ENCODE measurements around the gene CACNA1H.

CACNA1H gene

DNA sequence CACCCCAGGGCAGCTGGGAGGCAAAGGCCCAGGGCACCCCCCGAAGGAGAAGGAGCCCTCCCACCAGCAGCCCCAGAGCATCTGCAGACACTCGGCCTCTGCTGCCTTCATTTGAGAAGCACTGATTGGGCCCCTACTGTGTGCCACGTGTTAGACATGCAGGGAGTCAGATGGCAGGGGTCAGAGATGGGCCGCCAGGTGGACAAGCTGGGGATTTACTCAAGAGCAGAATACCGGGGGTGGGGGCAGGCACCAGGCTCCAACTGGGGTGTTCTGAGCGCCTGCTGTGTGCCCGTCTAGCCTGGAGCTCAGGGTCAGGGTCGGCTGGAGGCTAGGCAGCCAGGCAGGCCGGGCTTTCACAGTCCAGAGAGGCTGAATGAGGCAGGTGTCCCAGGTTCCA is 53.4 kb downstream of the CACNA1H start:
- in situ Hi-C loops (cut with MboI; ENCODE audit: low sequenced_read_pairs), result no loop called here

DNA sequence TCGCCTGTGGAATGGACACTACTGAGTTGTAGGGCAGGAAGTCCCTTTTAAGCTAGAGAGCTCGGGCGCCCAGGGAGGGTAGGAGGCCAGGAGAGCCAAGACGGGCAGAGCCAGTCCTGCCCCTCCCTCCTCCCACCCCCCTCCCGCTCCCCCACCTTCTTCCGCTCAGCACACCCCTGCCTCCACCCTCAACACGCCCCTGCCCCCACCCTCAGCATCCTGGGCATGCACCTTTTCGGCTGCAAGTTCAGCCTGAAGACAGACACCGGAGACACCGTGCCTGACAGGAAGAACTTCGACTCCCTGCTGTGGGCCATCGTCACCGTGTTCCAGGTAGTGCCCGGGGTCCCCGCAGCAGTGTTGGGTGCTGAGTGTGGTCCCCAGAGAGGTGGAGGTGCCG is 53.9 kb downstream of the CACNA1H start:
- in situ Hi-C loops (cut with MboI; ENCODE audit: low sequenced_read_pairs), result no loop called here

DNA sequence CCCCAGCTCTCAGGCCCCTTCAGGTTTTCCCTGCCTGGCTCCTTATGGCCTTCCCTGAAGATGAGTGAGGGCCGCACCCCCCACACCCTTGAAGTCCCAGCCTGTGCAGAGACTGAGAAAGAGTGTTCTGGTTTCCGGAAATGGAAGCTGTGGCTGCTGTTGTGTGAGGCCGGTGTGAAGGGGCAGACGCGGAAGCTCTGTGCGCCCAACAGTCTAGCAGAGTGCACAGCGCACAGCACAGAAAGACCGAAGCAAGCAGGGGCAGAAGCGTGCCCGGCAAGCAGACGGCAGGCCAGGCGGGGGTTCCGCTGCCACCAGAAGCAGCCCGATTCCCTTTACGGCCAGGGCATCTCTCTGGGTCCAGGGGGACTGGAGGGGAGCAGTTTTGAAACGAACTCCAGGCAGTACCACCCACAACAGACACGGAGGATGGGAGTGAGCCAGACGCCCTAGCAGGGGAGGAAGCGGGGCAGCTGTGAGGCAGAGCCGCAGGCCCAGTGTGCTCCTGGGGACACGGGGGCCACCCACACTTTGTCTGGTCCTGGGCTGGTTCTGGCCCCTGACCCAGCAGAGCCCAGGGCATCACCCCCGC is 55.4 kb downstream of the CACNA1H start:
- in situ Hi-C loops (cut with MboI; ENCODE audit: low sequenced_read_pairs), result no loop called here

DNA sequence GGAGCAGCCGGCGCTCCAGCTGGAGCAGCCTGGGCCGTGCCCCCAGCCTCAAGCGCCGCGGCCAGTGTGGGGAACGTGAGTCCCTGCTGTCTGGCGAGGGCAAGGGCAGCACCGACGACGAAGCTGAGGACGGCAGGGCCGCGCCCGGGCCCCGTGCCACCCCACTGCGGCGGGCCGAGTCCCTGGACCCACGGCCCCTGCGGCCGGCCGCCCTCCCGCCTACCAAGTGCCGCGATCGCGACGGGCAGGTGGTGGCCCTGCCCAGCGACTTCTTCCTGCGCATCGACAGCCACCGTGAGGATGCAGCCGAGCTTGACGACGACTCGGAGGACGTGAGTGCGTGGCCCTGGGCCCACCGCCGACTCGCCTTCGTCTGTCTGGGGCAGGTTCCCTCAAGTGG is 56.2 kb downstream of the CACNA1H start:
- in situ Hi-C loops (cut with MboI; ENCODE audit: low sequenced_read_pairs), result no loop called here

DNA sequence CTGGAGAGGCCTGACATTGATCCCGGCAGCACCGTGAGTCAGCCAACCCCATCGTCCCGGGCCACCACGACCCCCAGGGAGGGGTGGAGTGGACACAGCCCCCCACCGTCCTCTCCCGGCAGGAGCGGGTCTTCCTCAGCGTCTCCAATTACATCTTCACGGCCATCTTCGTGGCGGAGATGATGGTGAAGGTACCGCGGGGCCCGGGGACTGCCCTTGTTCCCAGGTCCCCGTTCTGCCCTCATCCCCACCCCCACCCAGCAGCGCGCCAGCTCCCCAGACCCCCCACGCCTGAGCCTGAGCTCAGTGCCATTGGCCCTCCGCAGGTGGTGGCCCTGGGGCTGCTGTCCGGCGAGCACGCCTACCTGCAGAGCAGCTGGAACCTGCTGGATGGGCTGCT is 57.6 kb downstream of the CACNA1H start:
- in situ Hi-C loops (cut with MboI; ENCODE audit: low sequenced_read_pairs), result no loop called here

DNA sequence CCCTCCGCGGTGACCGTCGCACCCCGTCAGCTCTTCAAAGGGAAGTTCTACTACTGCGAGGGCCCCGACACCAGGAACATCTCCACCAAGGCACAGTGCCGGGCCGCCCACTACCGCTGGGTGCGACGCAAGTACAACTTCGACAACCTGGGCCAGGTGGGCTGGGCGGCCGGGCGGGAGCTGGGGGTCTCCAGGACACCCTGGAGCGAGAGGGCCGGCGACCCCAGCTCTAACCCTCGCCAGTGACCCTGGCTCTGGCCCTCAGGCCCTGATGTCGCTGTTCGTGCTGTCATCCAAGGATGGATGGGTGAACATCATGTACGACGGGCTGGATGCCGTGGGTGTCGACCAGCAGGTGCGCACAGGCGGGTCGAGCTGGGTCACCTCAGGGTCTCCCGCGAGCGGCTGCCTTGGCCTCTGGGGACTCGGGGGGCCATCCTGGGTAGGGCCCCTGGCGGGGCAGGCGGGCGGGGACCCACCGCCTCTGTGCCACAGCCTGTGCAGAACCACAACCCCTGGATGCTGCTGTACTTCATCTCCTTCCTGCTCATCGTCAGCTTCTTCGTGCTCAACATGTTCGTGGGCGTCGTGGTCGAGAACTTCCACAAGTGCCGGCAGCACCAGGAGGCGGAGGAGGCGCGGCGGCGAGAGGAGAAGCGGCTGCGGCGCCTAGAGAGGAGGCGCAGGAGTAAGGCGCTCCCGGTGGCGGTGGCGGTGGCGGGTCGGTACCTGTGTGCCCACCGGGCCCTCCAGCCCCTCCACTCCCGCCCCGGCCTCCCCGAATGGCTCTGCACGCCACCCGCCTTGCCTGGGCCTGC is 58.8 kb downstream of the CACNA1H start:
- in situ Hi-C loops (cut with MboI; ENCODE audit: low sequenced_read_pairs), result no loop called here

DNA sequence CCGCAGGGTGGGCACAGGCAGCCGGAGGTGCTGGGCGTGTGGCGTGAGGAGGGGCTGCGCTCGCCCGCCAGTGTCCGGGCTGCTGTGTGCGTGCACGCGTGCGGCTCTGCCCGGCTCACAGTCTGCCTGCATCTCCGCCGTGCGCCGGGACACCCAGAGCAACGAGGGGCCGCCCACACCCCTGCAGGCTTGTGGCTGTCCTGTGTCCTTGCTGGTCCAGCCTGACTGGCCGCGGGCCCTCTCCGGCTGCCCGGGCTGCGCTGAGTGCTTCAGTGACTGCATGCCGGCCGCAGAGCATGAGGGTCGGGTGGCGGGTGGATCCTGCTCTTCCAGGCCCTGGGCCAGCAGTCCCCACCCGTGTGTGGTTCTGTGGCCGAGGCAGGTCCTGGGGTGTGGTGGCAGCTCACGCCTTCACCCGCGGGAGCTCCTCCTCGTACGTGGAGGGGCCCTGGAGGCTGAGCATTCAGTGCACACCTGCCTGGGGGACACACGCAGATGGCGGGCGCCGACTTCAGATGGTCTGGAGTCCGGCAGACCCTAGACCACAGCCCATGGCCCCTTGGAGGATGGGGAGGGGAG is 59.8 kb downstream of the CACNA1H start:
- in situ Hi-C loops (cut with MboI; ENCODE audit: low sequenced_read_pairs), result no loop called here

DNA sequence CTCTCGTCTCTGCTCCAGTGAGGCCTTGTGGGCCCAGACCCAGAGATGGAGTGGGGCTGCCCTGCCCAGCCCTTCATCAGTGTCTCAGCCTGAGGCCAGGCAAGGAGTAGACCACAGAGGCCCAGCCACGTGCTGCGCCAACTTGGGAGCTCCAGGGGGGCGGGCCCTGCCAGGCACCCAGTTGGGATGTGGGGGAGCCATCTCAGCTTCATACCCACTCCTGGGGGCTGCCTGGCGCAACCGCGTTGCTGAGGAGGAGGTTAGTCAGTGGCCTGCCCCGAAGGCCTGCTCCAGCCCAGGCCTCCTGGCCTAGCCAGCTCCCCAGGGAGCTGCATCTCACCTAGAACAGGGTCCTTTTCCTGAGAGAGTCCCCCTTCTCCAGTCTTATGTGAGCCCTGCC is 60.3 kb downstream of the CACNA1H start:
- in situ Hi-C loops (cut with MboI; ENCODE audit: low sequenced_read_pairs), result no loop called here

DNA sequence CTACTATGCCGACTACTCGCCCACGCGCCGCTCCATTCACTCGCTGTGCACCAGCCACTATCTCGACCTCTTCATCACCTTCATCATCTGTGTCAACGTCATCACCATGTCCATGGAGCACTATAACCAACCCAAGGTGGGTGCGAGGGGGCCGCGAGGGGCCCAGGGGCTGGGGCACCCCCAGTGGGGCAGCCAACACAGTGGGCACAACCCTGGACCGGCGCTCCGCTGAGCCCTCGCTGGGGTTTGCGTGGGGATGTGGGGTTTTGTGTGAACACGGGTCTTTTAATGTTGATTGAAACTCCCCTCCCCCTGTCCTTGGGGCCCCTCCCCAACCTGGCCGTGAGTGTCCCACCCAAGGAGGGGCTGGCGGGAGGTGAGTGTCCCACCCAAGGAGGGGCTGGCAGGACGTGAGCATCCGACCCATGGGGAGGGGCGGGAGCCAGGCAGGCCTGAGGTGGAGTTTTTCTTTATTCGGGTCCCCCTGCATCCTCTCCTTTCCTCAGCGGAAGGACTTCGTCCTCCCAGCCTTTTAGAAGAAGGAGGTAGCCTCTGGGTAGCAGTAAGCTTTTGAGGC is 61.0 kb downstream of the CACNA1H start:
- in situ Hi-C loops (cut with MboI; ENCODE audit: low sequenced_read_pairs), result no loop called here

DNA sequence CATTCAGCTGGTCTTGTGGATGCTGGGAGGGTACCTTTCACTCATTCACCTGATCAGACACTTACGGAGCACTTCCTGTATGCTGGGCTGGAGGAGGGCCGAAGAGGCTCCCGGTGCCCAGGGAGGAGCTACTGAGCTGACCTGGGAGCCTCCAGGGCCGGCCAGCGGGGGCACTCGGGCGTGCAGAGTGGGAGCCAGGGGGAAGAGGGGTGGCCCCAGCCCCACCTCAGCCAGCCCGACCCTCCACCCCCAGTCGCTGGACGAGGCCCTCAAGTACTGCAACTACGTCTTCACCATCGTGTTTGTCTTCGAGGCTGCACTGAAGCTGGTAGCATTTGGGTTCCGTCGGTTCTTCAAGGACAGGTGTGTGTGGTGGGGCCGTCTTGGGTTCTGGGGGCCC is 61.8 kb downstream of the CACNA1H start:
- in situ Hi-C loops (cut with MboI; ENCODE audit: low sequenced_read_pairs), result no loop called here

DNA sequence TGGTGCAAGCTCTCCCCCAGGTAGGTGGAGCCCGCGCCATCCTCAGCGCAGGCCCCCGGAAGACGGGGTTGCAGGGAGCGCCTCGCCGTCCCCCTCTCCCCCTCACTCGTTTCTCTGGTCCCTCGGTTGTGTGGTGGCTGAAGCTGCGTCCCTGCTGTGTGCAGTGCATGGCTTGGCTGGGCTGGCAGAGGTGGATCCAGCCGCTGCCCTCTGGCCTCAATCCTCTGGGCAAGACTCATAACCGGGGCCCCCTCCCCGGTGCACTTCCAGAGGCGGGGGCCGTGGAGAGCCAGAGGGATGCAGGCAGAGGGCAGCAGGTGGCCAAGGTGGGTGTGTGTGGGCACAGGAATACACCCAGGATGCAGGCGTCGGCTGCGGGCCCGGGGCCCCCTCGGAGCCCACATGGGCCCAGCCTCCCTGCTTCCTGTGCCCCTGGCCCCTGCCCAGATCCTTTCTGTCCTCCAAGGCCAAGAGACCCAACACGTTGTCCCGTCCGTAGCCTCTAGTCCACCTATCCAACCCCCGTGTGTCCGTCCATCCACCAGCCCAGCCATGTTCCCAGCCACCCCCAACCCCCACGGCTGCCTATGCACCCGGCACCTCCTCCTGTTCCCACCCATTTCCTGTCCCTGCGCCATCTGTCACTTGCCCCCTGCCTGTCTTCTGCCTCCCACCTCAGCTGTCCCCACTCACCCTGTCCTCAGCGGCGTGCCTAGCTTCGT is 62.8 kb downstream of the CACNA1H start:
- in situ Hi-C loops (cut with MboI; ENCODE audit: low sequenced_read_pairs), result no loop called here

DNA sequence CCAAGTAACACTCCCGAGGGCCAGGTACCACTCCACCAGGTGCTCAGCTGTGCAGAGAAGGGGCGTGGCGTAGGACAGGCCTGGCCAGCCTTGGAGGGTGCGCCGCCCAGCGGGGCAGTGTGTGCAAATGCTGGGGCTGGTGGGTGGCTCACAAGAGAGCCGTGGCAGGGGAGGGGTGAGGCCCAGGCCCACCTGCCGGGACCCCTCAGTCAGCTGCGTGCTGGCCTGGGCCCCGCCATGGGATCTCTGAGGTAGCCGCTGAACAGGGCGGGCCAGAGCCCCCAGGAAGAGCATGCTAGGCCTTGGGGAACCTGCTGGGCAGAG is 63.4 kb downstream of the CACNA1H start:
- in situ Hi-C loops (cut with MboI; ENCODE audit: low sequenced_read_pairs), result no loop called here

DNA sequence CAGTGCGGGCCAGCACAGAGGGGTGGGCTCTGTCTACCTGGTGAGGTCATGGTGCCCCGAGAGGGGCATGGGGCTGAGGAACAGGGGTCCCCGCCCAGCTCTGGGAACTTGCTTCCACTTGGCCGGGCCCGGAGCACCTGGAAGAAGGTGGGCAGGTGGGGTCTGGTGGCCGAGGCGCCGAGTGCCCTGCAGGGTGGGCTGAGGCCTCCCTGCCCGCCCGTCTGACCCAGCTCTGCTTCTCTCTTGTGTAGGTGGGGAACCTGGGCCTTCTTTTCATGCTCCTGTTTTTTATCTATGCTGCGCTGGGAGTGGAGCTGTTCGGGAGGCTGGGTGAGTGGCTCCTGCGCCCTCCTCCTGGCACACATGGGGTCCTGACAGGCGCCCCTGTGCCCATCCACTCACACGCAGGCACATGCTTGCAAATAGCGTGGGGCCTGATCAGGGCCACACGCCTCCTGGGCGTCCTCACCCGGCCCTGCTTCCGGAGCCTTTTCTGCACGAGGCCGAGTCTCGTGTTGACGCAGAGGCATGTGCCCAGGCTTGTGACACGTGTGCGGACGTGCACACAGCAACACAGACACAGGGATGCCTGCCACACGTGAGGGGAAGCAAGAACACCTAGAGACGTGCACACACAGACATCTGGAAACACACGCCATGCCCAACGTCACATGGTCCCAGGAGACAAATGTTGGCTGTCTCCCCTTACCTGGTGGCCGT is 63.9 kb downstream of the CACNA1H start:
- in situ Hi-C loops (cut with MboI; ENCODE audit: low sequenced_read_pairs), result no loop called here

DNA sequence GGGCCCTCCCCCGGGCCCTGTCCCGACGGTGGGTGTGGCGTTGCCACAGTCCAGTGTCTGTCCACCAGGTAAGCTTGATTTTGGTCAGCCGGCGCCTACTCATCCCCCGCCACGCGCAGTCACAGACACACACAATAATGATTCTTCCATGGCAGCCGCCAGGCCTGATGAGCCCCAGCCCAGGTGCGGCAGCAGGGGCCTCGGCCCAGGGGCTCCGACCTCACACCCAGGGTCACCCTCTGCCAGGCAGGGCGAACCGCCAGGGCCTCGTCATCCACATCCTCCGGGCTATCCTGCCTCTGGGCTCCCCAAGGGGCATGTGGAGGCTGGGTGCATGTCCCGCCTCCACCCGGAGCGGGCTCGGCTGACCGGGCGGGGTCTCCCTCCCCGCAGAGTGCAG is 64.6 kb downstream of the CACNA1H start:
- in situ Hi-C loops (cut with MboI; ENCODE audit: low sequenced_read_pairs), result no loop called here

DNA sequence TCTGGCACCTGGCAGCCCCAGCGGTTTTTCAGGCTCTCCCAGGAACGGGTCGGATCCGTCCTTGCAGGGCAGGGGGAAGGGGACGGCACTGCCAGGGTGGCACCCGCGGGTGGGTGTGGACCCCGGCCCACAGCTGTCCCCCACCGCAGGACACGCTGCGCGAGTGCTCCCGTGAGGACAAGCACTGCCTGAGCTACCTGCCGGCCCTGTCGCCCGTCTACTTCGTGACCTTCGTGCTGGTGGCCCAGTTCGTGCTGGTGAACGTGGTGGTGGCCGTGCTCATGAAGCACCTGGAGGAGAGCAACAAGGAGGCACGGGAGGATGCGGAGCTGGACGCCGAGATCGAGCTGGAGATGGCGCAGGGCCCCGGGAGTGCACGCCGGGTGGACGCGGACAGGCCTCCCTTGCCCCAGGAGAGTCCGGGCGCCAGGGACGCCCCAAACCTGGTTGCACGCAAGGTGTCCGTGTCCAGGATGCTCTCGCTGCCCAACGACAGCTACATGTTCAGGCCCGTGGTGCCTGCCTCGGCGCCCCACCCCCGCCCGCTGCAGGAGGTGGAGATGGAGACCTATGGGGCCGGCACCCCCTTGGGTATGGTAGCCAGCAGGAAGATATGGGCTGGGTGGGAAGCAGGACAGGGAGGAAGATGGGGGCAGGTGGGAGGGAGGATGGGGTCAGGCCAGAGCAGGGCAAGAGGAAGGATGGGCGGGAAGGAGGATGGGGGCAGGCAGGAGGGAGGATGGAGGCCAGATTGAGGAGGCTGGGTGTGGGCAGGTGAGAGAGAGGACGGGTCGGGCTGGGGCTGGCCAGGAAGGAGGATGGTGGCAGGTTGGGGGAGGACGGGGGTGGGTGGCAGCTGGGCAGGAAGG is 65.4 kb downstream of the CACNA1H start:
- in situ Hi-C loops (cut with MboI; ENCODE audit: low sequenced_read_pairs), result no loop called here

DNA sequence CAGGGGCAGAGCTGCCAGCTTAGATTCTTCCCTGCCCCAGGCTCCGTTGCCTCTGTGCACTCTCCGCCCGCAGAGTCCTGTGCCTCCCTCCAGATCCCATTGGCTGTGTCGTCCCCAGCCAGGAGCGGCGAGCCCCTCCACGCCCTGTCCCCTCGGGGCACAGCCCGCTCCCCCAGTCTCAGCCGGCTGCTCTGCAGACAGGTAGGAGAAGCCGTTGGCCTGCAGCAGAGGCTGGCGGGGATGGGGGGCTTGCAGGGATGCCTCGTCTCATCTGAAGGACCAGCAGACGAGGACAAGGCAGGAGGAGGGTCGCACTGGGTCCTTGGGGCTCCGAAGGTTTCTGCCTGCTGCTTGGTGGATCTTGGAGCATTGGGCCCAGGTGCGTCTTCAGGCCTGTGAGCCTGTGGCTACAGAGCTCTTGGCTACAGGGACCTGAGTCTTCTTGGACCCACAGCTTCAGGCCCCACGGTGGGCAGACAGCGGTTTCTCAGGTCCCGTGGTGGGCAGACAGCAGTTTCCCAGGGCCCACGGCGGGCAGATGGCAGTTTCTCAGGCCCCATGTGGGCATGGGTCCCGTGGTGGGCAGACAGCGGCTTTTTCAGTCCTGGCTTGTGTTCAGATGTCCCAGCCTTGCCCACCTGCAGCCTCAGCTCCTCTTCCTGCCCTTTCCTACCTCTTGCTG is 66.2 kb downstream of the CACNA1H start:
- in situ Hi-C loops (cut with MboI; ENCODE audit: low sequenced_read_pairs), result no loop called here

DNA sequence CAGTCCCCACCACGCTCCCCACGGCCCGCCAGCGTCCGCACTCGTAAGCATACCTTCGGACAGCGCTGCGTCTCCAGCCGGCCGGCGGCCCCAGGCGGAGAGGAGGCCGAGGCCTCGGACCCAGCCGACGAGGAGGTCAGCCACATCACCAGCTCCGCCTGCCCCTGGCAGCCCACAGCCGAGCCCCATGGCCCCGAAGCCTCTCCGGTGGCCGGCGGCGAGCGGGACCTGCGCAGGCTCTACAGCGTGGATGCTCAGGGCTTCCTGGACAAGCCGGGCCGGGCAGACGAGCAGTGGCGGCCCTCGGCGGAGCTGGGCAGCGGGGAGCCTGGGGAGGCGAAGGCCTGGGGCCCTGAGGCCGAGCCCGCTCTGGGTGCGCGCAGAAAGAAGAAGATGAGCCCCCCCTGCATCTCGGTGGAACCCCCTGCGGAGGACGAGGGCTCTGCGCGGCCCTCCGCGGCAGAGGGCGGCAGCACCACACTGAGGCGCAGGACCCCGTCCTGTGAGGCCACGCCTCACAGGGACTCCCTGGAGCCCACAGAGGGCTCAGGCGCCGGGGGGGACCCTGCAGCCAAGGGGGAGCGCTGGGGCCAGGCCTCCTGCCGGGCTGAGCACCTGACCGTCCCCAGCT is 67.3 kb downstream of the CACNA1H start:
- in situ Hi-C loops (cut with MboI; ENCODE audit: low sequenced_read_pairs), result no loop called here

DNA sequence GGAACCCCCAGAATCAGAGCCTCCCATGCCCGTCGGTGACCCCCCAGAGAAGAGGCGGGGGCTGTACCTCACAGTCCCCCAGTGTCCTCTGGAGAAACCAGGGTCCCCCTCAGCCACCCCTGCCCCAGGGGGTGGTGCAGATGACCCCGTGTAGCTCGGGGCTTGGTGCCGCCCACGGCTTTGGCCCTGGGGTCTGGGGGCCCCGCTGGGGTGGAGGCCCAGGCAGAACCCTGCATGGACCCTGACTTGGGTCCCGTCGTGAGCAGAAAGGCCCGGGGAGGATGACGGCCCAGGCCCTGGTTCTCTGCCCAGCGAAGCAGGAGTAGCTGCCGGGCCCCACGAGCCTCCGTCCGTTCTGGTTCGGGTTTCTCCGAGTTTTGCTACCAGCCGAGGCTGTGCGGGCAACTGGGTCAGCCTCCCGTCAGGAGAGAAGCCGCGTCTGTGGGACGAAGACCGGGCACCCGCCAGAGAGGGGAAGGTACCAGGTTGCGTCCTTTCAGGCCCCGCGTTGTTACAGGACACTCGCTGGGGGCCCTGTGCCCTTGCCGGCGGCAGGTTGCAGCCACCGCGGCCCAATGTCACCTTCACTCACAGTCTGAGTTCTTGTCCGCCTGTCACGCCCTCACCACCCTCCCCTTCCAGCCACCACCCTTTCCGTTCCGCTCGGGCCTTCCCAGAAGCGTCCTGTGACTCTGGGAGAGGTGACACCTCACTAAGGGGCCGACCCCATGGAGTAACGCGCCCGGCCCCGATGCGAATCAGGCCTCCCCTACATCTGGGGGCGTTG is 68.1 kb downstream of the CACNA1H start:
- in situ Hi-C loops (cut with MboI; ENCODE audit: low sequenced_read_pairs), result no loop called here
